HepG2 (cell line): ENCODE data around the gene NELFCD. TPM values are rescaled to one million over a fixed set of nuclear protein-coding genes. Genes with fewer than 3 reads are reported as not detected.

ENCODE experiments used
- ARNTL ChIP-seq: sonication (generic); formaldehyde crosslinking; IDR thresholded peaks from 2 replicates; pipeline ENCODE4 v1.4.0; 2020; ENCODE audit warnings: mild to moderate bottlenecking, missing genetic modification reagents
- CENPX ChIP-seq: sonication (generic); formaldehyde crosslinking; IDR thresholded peaks from 2 replicates; pipeline ENCODE4 v1.9.0; 2021; ENCODE audit warnings: mild to moderate bottlenecking, missing genetic modification reagents, moderate library complexity
- GPN1 ChIP-seq: sonication (generic); formaldehyde crosslinking; IDR thresholded peaks from 2 replicates; pipeline ENCODE4 v1.5.1; 2020; ENCODE audit warnings: missing genetic modification reagents, borderline replicate concordance
- HOXA3 ChIP-seq: sonication (generic); formaldehyde crosslinking; IDR thresholded peaks from 2 replicates; pipeline ENCODE4 v1.5.0; 2020; ENCODE audit warnings: missing genetic modification reagents
- NR1H2 ChIP-seq: sonication (generic); formaldehyde crosslinking; IDR thresholded peaks from 2 replicates; pipeline ENCODE4 v1.8.1; 2022; ENCODE audit warnings: low read depth, missing genetic modification reagents, borderline replicate concordance
- PCBP2 ChIP-seq: fragments of 200-400 bp; formaldehyde crosslinking; optimal IDR thresholded peaks from 2 replicates; pipeline ENCODE3; 2018; ENCODE audit warnings: low read length, low read depth; ENCODE audit not compliant: poor library complexity, severe bottlenecking
- SALL1 ChIP-seq: sonication (generic); formaldehyde crosslinking; IDR thresholded peaks from 2 replicates; pipeline ENCODE4 v1.8.0; 2022; ENCODE audit warnings: mild to moderate bottlenecking, missing genetic modification reagents
- TSC22D2 ChIP-seq: sonication (generic); formaldehyde crosslinking; IDR thresholded peaks from 2 replicates; pipeline ENCODE4 v1.5.1; 2020; ENCODE audit warnings: missing genetic modification reagents, mild to moderate bottlenecking, borderline replicate concordance
- ZHX2 ChIP-seq, 2 experiments: sonication (generic) in 1 of 2; formaldehyde crosslinking in 1 of 2; IDR thresholded peaks; 2 replicates each; pipeline versions ENCODE4 v1.6.1 to v1.9.0; 2014 to 2022; ENCODE audit warnings: antibody characterized with exemption in 1 of 2, borderline replicate concordance in 1 of 2, inconsistent platforms in 1 of 2, low read depth in 1 of 2, missing genetic modification reagents in 1 of 2
- ZNF18 ChIP-seq: sonication (generic); formaldehyde crosslinking; IDR thresholded peaks from 2 replicates; pipeline ENCODE4 v1.8.0; 2022; ENCODE audit warnings: mild to moderate bottlenecking, missing genetic modification reagents; ENCODE audit not compliant: insufficient replicate concordance
- ZNF441 ChIP-seq: sonication (generic); formaldehyde crosslinking; IDR thresholded peaks from 2 replicates; pipeline ENCODE4 v1.7.0; 2021; ENCODE audit warnings: missing genetic modification reagents, borderline replicate concordance
- ZNF768 ChIP-seq: sonication (generic); formaldehyde crosslinking; IDR thresholded peaks from 2 replicates; pipeline ENCODE4 v1.4.0; 2020; ENCODE audit warnings: missing genetic modification reagents
- ZNF777 ChIP-seq: sonication (generic); formaldehyde crosslinking; IDR thresholded peaks from 2 replicates; pipeline ENCODE4 v1.4.0; 2020; ENCODE audit warnings: missing genetic modification reagents
- polyA plus RNA-seq, 8 experiments: library from polyadenylated mRNA; depleted of rRNA in 3 of 8; stranded (reverse) in 7 of 8; unstranded in 1 of 8; fragments of >200 nt; fragmentation: Illumina TruSeq in 4 of 8; extraction: Trizol in 4 of 8; gene quantifications; 2 replicates each; pipeline versions ENCODE4 v1.2.1 to v1.2.3, GENCODE V29; 2011 to 2016; ENCODE audit warnings: low read depth in 4 of 8, missing spikeins in 1 of 8, mixed read lengths in 1 of 8; ENCODE audit not compliant: insufficient read depth in 1 of 8
- total RNA-seq, 5 experiments: library from RNA; depleted of rRNA; stranded (reverse); fragments of >200 nt; fragmentation: Illumina TruSeq; extraction: Trizol; gene quantifications; 2 replicates each; pipeline ENCODE4 v1.2.3, GENCODE V29; 2016; ENCODE audit warnings: low read depth in 1 of 5
- TF ChIP-seq, protein P1 (sequence below): sonication (generic); formaldehyde crosslinking; IDR thresholded peaks from 2 replicates; pipeline ENCODE4 v1.5.0; 2020; ENCODE audit warnings: mild to moderate bottlenecking, missing genetic modification reagents
- TF ChIP-seq, protein P2 (sequence below): sonication (generic); formaldehyde crosslinking; IDR thresholded peaks from 2 replicates; pipeline ENCODE4 v1.4.0; 2020; ENCODE audit warnings: missing genetic modification reagents

NELFCD gene
- total and polyA plus RNA-seq, 2 of the 13 experiments (the other 11 are each of a cell fraction or from before 2014, with no cell fraction given): 159 to 203 TPM

DNA sequence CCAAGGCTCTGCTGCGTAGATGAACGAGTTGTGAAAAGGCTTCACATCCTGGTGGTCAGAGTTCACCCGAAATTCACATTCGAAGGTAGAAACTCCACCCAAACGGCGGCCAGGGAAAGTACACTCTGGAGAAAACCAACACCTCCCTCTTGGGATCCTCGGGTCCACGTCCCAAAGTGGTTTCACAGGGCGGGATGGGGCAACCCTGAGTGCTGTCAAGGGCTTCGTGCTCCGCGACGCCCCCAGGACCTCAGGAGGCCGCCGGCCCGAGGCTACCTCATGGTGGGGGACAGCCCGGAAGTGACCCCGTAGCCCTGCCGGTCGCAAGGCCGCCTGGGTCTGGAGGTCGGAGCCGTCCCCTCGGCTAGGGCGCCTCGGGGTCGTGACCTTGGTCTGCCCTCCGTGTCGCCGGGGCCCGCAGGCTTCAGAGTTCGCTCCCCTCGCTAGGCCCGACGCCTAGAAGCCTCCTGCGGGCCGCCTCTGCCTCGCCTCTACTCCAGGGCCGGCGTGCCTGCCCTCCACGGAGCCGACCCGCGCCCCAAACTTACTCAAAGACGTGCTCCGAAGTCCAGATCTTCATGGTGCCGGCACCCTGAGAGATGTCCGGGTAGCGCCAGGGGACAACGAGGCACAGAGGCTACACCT, 61.2 kb downstream of the NELFCD start, which contains the start of gene PRELID3B (continued):
- TF ChIP-seq, protein P1, sequence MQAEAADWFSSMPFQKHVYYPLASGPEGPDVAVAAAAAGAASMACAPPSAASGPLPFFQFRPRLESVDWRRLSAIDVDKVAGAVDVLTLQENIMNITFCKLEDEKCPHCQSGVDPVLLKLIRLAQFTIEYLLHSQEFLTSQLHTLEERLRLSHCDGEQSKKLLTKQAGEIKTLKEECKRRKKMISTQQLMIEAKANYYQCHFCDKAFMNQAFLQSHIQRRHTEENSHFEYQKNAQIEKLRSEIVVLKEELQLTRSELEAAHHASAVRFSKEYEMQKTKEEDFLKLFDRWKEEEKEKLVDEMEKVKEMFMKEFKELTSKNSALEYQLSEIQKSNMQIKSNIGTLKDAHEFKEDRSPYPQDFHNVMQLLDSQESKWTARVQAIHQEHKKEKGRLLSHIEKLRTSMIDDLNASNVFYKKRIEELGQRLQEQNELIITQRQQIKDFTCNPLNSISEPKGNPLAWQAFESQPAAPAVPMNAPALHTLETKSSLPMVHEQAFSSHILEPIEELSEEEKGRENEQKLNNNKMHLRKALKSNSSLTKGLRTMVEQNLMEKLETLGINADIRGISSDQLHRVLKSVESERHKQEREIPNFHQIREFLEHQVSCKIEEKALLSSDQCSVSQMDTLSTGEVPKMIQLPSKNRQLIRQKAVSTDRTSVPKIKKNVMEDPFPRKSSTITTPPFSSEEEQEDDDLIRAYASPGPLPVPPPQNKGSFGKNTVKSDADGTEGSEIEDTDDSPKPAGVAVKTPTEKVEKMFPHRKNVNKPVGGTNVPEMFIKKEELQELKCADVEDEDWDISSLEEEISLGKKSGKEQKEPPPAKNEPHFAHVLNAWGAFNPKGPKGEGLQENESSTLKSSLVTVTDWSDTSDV (CRISPR knock-in tag): peak; percentile 91
- TF ChIP-seq ZNF18 (CRISPR knock-in tag) (peak; percentile 70), SALL1 (peak; percentile 74; the same call in 1 of the 2 replicates), ZHX2 (IDR thresholded peaks at IDR 0.05; ENCODE audit: low read depth) (no peak; the same call in 1 of the 2 replicates), ZHX2 (CRISPR knock-in tag; IDR thresholded peaks at IDR 0.05; ENCODE audit: borderline replicate concordance) (no peak), GPN1 (CRISPR knock-in tag) (no peak), HOXA3 (CRISPR knock-in tag) (peak; percentile 57; the same call in 1 of the 2 replicates), PCBP2 (no peak), ZNF768 (0 out of 2 replicates have a peak, but pooled peaks have one; percentile 47), TSC22D2 (CRISPR knock-in tag) (no peak), ARNTL (CRISPR knock-in tag) (0 out of 2 replicates have a peak, but pooled peaks have one; percentile 33), CENPX (CRISPR knock-in tag) (no peak), NR1H2 (CRISPR knock-in tag) (peak; percentile 70; the same call in 1 of the 2 replicates), ZNF777 (peak; percentile 61; the same call in 1 of the 2 replicates), ZNF441 (CRISPR knock-in tag) (peak; percentile 53; the same call in 1 of the 2 replicates)
- TF ChIP-seq, protein P2, sequence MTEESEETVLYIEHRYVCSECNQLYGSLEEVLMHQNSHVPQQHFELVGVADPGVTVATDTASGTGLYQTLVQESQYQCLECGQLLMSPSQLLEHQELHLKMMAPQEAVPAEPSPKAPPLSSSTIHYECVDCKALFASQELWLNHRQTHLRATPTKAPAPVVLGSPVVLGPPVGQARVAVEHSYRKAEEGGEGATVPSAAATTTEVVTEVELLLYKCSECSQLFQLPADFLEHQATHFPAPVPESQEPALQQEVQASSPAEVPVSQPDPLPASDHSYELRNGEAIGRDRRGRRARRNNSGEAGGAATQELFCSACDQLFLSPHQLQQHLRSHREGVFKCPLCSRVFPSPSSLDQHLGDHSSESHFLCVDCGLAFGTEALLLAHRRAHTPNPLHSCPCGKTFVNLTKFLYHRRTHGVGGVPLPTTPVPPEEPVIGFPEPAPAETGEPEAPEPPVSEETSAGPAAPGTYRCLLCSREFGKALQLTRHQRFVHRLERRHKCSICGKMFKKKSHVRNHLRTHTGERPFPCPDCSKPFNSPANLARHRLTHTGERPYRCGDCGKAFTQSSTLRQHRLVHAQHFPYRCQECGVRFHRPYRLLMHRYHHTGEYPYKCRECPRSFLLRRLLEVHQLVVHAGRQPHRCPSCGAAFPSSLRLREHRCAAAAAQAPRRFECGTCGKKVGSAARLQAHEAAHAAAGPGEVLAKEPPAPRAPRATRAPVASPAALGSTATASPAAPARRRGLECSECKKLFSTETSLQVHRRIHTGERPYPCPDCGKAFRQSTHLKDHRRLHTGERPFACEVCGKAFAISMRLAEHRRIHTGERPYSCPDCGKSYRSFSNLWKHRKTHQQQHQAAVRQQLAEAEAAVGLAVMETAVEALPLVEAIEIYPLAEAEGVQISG (CRISPR knock-in tag): peak; percentile 75
